Kidney epithelial cell (primary cell): ENCODE data around the gene RFX8. TPM values are rescaled to one million over a fixed set of nuclear protein-coding genes. Genes with fewer than 3 reads are reported as not detected.

Source experiments
- DNase-seq: peaks from one replicate; pipeline ENCODE4 v3.0.0-alpha.2; 2010; ENCODE audit warnings: low read depth
- H3K27me3 ChIP-seq: 2 replicates; pipeline ENCODE4 v1.6.0; 2011; ENCODE audit warnings: low read length; ENCODE audit not compliant: control insufficient read depth, insufficient read depth
- H3K36me3 ChIP-seq: 2 replicates; pipeline ENCODE4 v1.5.1; 2011; ENCODE audit warnings: low read length; ENCODE audit not compliant: control insufficient read depth, insufficient read depth
- H3K4me3 ChIP-seq: 2 replicates; pipeline ENCODE4 v1.5.1; 2011; ENCODE audit warnings: low read depth, mild to moderate bottlenecking, control low read depth, low read length
- CTCF ChIP-seq: IDR thresholded peaks from 2 replicates; pipeline ENCODE4 v1.5.1; 2011; ENCODE audit warnings: mild to moderate bottlenecking, moderate library complexity, low read length, control low read depth, inconsistent platforms; ENCODE audit not compliant: insufficient read depth, poor library complexity, severe bottlenecking
- total RNA-seq: library from RNA; depleted of rRNA; stranded (reverse); fragments of >200 nt; gene quantifications from 2 replicates; pipeline ENCODE4 v1.2.3, GENCODE V29; 2015

The RFX8 gene
- total RNA-seq, 1 donor from 2014 or later, result 0.25 TPM

GRCh38 chr2:101412092-101412694, 62.7 kb downstream of the RFX8 start:
- H3K27me3 ChIP-seq, result no peaks in the 10 kb centered on the region
- no peaks in the 10 kb centered on the region for H3K36me3 ChIP-seq
- no peak overlapping the region for H3K4me3 ChIP-seq
- TF ChIP-seq CTCF, result no peak
- no peak for DNase-seq

- TF ChIP-seq CTCF, result no peak
- H3K4me3 ChIP-seq, result no peak overlapping the region
- no peak for DNase-seq
- no peaks in the 10 kb centered on the region for H3K36me3 ChIP-seq
- no peaks in the 10 kb centered on the region for H3K27me3 ChIP-seq
Measured at GRCh38 chr2:101410746-101411145, 64.2 kb downstream of the RFX8 start.

GRCh38 chr2:101410114-101410513, 64.8 kb downstream of the RFX8 start:
- Histone ChIP-seq H3K27me3 (no peaks in the 10 kb centered on the region), H3K36me3 (no peaks in the 10 kb centered on the region), H3K4me3 (no peak overlapping the region)
- TF ChIP-seq CTCF, result no peak
- DNase-seq, result no peak

GRCh38 chr2:101409699-101410098, 65.2 kb downstream of the RFX8 start:
- DNase-seq, result no peak
- TF ChIP-seq CTCF, result no peak
- H3K4me3 ChIP-seq, result no peak overlapping the region
- H3K27me3 ChIP-seq, result no peaks in the 10 kb centered on the region
- H3K36me3 ChIP-seq, result no peaks in the 10 kb centered on the region

GRCh38 chr2:101408925-101409324, 66.0 kb downstream of the RFX8 start:
- no peak overlapping the region for H3K4me3 ChIP-seq
- no peak for DNase-seq
- no peak for TF ChIP-seq CTCF
- H3K36me3 ChIP-seq, result no peaks in the 10 kb centered on the region
- no peaks in the 10 kb centered on the region for H3K27me3 ChIP-seq

GRCh38 chr2:101405351-101405899, 69.5 kb downstream of the RFX8 start:
- Histone ChIP-seq H3K27me3 (no peaks in the 10 kb centered on the region), H3K36me3 (no peaks in the 10 kb centered on the region), H3K4me3 (no peak overlapping the region)
- TF ChIP-seq CTCF, result no peak
- no peak for DNase-seq
